Measurements from ENCODE around the gene GRID2.
"Not testable (repeated sequence)": the region's sequence is repeated elsewhere in the genome, so short reads cannot be mapped to it uniquely, and the experiment has no call there.

Gene GRID2

DNA sequence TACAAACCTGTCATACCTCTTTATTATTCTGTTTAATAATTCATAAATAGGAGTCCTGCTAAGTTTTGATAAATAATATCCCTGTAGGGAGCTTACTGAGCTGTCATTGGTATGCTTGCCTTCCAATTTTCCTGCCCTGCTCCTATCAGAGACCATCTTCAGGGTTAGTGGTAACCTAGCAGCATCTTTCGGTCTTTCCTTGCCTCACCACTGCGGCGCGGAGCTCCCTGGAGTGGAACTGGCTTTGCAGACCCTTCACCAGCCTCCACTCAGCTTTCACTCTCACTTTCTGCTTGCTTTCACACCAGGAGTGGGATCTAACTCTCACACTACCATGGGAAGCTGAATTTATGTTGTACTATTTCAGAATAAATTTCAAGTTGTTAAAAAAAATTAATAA is 1043.1 kb downstream of the GRID2 start:
- no peak for DNase-seq

DNA sequence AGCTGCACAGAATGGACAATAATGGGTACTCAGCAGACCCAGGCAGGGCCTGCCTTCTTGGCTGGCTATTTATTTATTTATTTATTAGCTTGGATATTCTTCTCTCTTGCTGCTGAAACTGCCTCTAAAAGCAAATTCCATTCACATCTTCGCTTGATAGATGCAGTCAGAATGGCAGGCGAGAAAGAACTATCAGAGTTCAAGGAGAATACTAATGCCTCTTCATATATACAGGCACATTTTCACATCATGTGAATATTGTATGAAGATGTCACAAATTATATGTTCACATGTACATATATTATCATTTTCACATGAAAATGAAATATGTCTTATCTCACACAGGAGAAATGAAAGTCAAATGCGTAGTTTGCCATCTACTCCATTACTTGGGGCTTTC is 1045.1 kb downstream of the GRID2 start:
- no peak for DNase-seq

DNA sequence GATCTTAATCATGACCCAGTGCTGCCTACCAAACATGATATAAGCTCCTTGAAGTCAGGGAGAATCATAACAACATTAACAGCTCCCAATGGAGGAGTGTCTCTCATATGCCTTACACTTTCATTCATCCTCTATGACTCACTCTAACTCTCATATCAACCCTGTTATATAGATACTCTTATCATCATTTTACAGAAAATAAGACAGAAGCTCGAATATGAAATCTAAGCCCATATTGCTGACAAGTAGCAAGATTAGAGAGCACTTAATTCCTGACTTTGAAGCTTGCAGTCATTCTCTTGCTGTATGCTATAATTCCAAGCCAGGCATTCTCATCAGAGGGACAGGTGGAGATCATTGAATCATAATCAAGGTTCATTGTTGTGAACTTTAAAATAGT is 1048.1 kb downstream of the GRID2 start:
- DNase-seq, result no peak

DNA sequence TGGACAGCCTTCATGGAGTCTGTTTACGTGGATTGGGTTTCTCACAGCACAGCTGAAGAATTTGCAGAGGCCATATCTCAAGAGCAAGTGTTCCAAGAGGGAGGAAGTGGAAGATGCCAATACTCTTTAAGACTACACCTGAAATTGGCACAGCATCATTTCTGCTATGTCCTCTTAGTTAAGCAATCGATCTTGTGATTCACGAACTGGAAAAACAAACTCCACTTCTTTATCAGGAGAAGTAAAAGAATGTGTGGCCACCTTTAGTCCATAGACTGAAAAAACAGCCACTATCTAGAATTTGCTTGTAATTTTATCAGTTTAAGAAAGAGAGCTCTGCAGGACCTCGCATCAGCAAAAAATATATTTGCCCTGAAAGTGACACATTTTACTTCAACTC is 1051.6 kb downstream of the GRID2 start:
- DNase-seq, result no peak

DNA sequence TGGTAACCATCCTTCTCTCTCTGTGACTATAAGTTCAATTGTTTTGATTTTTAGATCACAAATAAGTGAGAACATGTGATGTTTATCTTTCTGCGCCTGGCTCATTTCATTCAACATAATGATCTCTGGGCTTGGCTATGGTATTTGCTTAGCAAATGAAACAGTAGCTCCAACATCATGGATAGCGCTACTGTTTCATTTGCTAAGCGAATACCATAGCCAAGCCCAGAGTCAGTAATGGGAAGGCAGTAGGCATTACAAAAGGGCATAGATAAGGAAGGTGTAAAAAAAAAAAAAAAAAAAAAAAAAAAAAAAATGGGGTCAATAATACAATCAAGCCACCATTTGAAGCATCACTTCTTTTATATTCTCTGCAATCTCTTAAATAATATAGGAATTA is 1055.8 kb downstream of the GRID2 start:
- no peak for DNase-seq

DNA sequence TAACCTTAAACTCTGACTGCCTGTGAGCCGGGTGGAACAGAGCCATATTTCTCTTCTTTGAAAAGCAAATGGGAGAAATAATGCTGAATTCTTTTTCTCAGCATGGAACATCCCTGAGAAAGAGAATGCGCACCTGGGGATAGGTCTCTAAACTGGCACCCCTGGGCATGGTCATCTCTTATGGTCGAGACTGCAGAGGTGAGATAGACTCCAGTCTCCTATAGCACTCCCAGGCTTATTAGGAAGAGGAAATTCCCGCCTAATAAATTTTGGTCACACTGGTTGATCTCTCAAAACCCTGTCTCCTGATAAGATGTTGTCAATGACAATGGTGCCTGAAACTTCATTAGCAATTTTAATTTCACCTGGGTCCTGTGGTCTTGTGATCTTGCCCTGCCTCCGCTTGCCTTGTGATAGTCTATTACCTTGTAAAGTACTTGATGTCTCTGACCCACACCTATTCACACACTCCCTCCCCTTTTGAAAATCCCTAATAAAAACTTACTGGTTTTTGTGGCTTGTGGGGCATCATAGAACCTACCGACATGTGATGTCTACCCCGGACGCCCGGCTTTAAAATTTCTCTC is 1062.5 kb downstream of the GRID2 start:
- not testable (repeated sequence) for DNase-seq

DNA sequence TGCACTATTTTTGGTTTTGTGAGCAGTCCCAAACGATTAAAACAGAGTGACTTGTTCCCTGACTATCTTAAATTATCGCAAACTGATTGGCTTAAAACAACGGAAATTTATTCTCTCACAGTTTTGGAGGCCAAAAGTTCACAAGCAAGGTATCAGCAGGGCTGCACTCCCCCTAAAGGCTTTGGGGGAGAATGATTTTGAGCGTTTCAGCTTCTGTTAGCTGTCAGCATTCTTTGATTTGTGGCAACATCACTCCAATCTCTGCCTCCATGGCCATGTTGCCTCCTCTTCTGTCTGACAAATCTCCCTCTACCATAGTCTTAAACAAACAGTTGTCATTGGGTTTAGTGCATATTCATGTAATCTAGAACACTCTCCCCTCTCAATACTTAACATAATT is 1065.2 kb downstream of the GRID2 start:
- DNase-seq, result no peak

DNA sequence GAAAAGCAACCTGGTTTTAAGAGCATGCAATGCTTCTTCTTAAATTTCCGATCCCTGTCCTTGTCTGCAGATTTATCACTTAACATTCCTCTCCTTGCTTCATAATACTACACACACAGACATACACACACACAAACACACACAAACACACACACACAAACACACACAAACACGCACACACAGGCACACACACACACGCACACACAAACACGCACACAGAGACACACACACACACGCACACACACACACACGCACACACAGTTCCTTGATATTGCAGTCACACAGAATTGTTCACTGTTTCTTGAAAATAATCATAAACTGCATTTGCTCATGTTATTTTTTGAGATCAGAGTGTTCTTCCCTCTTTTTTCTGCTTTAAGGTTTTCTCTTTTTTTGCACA is 1066.5 kb downstream of the GRID2 start:
- DNase-seq, result no peak

DNA sequence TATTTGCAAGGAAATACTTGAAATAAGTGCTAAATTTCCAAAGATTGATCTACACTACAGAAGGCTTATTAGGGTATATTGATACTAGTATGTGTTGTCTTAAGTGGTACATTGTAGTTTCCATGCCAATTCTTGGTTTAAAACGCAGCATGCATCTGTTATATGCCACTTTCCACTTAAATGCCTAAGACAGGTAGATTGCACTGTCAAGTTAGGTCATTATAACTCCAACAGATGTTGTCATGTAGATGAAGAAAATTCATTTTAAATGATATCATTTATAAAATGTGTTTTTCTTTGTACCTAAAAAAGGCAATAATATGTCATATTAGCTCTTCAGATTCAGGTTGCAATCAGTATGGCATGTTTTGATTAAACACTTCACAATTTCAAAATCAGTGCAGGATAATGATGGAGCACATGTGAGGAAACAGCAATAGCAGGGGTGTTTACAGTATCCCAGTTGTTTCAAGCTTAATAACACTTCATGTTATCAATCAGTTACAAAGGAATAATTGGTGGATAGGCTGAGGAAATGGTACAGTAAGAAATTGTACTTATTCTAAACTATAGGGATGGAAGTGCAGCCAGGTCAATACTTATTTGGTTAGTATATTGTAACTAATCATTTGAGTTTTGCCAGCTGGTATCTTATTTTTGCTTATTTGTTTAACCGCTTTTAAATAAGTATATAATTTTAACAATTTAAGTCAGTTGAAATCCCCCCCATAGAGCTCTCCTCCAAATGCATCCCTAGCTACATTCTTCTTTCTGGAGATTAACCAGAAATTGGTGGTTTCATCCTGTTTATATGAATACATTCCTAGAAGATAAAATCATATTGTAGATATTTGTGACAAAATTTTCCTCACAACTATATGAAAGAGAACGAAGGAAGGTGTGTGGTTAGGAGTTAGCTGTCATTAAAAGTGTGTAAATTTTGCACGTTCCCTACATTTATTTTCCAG is 1070.4 kb downstream of the GRID2 start:
- no peak for DNase-seq

DNA sequence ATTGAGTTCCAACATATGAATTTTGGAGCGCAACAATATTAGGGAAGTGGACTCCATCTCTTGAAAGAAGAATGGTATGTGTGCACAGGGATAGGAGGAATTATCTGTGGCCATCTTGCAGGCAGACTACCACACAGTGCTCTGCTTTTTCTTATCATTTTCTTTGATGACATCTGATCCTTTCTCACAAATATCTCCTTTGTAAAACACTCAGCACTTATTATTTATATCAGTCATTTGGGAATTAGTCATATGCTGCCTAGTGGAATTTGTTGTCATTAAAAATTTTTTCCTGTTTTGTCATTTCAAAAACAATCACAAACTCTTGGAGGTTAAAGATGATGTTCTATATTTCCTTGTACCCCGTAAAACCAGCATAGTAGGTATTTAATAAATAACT is 1080.5 kb downstream of the GRID2 start:
- DNase-seq, result no peak

DNA sequence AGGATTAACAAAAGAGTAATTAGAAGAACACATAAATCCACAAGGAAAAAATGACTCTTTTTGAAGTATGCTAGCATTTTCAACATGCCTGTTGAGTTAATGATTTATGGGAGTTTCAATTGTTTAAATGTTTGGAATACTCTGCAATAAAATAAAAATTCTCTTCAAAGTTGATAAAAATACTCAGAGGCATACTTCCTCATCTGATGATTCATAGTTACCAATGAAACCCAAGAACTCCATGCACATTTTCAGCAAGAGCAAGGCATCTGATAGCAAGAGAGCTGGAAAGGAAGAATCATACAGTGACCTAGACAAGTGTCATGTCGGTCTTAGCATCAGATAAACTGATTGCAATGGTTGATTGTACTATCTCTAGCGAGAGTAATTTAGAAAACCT is 1081.1 kb downstream of the GRID2 start:
- DNase-seq, result no peak

DNA sequence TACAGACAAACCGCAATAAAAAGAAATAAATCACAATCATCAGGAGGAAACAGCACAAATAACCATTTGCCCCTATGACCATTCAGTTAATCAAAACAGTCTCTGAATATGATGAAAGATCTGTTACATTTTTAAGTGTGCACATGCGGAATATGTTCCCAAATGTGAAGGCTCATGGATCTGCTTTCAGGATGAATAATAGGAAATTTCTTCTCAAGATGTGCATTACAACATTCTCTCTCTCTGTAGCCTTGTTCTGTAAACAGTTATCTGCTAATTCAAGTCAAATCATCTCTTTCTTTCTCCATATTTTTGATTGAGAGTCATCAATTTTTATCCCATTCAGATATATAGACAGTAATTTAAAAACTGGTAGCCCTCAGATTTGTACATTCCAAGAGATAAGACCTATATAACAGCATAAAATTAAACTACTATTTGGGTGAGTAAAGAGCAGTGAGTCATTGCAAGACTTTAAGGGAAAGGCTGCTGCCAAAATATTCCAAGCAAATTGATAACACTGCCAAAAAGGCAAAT is 1090.8 kb downstream of the GRID2 start:
- no peak for DNase-seq

DNA sequence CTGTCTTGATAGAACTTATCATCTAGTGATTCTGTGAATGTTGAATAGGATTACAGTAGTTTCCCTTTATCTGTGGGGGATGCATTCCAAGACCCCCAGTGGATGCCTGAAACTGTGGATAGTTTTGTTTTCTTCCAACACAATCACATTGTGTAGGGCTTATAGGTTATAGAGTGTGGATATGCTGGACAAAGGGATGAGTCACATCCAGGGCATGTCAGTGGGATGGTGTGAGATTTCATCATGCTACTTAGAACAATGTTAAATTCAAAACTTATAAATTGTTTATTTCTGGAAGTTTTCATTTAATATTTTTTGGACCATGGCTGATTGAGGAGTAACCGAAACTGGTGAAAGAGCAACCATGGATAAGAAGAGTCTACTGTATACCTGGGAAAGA is 1092.5 kb downstream of the GRID2 start:
- DNase-seq, result no peak

DNA sequence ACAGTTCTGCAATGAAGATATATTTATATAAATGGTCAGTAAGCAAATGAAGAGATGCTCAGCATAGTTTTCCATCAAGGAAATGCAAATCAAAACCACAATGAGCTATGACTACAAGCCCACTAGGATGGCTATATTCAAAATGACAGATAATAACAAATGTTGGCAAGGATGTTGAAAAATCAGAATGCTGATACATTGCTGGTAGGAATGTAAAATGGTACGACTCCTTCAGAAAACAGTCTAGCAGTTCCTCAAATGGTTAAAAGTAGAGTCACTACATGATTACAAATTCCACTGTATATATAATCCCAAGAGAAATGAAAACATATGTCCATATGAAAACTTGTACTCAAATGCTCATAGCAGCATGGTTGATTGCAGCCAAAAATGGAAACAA is 1099.8 kb downstream of the GRID2 start:
- no peak for DNase-seq

DNA sequence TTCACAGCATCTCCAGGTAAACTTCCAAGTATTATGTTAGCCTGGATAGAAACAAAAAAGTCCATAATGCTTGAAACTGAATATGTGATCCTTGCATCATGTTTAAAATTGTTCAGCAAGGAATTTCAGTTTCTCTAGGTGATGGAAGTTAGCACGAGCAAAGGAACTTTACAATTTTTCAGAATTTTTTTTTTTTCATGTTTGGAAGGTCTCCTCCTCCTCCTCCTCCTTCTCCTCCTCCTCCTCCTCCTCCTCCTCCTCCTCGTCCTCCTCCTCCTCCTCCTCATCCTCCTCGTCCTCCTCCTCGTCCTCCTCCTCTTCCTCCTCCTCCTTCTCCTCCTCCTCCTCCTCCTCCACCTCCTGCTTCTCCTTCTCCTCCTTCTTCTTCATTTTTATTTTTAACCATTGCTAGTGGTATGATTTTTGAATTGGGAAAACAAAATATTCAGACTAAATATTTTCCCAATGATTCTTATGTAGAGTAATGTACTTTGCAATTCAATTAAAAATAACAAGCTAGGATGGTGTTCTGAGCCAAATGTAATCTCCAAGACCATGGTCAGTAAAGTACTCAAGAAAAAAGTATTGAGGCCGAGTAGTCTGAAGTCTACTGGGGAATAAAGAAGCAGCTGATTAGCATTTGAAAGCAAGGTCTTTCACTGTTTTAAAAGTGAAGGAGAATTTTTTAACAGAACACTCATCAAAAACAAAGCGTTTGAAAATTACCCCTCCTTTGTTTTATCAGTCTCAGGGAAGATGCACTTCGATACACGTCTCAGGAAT is 1103.9 kb downstream of the GRID2 start:
- DNase-seq, result no peak

DNA sequence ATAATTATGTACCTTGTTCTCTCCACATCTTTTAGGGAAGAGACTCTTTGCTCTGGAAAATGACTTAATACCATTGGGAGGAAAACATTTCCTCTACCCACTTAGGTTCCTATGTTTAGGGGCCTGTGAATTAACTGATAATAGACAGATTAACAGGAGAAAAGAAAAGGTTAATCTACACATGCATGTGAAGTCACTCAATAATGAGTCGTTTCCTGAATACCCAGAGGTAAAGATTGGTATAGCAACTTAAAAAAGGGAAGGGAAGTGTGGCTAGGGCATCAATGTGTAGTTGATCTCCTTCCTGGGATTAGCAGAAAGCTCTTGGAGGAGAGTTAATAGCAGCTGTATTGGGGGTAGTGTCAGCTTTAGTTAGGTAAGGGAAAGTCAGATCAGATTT is 1105.3 kb downstream of the GRID2 start:
- DNase-seq, result peak in 1 of 2 experiments; percentile 30

DNA sequence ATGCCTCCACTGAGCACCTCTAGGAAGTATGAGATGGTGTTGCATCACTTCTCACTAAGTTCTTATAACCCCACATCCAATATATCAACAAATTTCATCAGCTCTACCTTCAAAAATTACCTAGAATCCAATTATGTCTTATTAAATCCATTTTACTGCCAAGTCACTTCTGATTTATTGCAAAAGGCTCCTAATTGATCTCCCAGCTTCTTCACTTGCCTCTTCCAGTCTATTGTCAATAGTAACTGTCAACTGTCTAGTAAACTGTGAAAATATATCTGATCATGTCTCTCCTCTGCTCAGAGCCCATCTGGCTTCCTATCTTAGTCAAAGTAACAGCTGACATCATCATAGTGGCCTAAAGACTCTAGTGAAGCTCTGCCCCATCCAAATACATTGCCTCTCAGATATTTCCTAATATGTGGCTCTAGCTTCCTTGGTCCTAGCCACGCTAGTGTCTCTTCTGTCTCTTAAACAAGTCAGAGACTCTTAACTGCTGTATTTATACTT is 1110.3 kb downstream of the GRID2 start:
- peak in 1 of 2 experiments; percentile 20 for DNase-seq

DNA sequence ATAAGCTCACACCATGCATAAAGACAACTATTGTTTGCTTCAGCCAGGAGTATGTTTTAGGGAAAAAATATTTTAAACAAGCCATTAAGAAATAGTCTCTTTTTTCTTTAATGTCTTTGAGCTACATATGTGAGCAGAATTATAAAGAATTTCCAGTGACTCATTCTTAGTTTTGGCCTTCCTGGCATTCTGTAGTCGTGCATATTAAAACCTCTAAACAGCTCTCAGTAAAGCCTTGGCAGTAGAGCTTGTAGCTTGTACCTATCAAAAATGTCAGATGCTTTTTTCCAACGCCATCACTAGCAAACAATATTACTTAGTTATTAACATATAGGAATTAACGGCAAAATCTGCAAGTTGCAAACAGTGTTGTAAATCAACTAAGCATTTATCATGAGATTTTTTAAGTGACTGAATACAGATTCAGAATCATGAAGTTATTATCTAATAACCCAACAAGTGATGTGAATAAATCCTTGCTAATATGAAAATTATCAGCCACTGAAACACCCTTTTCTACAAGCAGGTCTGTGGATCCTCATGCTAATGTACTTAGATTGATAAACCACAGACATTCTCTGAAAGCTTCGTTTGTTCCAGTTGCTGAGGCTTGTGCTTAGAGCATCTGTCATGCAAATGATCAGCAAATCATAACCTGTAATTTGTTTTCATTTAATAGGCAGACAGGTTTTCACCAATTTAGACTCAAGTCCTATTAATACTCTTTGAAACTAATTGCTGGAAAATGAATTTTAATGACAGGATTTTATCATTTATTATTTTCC is 1112.8 kb downstream of the GRID2 start:
- DNase-seq, result peak; percentile 71 to 92

DNA sequence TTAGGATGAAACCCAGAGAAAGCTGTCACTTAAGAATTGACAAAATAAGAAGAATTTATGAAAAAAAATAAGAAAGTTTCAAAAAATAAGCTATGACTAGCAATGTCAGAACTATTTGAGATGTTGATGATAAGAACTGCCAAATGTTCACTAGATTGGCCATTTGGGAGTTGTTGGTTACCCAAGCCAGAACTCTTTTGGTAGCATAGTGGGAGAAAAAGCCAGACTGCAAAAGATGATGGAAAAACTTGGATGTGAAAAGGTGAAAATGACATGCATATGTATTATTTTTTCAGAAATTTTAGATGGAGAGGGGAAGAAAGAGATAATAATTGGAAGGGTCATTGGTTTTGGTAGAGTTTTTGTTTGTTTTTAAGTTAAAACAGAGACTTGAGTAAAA is 1127.6 kb downstream of the GRID2 start:
- no peak for DNase-seq

DNA sequence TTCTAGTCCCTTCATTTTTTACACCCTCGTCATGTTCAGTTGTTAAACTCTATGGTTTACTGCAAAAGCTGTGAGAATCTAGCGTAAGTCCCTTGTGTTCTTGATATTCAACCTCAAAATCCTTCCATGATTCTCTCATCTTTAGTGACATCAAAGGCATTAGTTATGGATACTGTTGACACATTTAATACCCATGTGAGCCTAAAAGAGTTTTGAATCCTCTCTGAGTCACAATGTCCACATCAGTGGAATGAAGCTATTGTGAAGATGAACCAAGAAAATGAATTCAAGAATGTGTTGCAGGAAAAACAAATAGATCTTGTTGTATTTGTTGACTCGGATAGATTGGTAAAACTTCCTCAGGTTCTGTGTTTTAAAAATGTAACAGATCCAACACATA is 1130.1 kb downstream of the GRID2 start:
- DNase-seq, result no peak

DNA sequence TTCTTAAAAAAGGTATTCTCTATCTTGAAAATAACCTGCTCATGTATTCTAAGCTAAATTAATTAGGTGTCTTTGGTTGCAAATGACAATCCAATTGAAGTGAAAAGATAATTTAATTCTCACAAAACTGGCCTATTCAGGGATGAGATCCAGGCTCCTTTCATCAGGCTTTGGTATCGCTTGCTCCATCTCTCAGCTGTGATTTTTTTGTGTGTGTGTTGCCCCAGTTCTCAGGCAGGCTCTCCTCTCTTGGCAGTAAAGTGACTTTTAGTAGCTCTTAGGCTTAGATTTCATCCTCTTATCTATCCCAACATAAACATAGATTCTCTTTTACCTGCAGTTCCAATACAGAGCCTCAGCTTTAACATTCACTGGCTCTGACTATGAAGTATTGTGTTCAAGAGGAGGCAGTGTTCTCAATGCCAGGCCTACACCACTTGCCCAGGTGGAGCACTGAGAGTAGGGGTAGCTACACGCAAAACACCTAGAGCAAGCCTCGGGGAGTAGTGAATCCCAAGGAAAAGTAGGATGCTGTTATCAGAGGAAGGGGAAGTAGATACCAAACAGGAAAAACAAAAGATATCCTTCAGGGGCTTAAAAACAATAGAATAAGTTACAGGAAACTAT is 1132.3 kb downstream of the GRID2 start:
- no peak for DNase-seq

DNA sequence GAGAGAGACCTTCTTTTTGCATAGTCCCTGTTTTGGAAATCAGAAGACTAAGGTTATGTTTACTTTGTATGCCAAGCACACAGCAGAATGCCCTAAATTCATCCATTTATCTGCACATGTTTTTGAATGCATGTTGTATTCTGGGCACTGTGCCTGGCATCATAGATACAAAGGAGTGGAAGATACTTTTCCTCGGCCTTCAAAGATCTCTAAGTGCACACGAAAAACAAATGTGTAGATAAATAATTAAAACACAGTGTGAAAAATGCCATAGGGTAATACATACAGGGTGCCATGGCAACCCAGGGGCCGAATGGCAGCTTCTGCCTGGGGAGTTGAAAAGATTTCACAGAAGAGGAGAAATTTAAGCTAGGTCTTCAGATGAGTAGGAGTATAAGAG is 1134.2 kb downstream of the GRID2 start:
- DNase-seq, result no peak
